Measurements from ENCODE around the gene PPIP5K1.

PPIP5K1 gene

GRCh38 chr15:43508991-43509659 lies 80.9 kb downstream of the PPIP5K1 start:
- peak overlapping the region in 1 of 2 experiments; percentile 89 for H3K27ac ChIP-seq (ENCODE audit: insufficient read depth in 1 of 2, low read depth in 1 of 2, low read length in 2 of 2, poor library complexity in 1 of 2, severe bottlenecking in 2 of 2)

GRCh38 chr15:43508421-43508820 lies 81.6 kb downstream of the PPIP5K1 start:
- ChIA-PET POLR2A (no interaction called here), CTCF (interaction anchor here (1.5 to 1.6 kb wide), 2 partner anchors 10 to 24 kb away, joined by 4 read pairs; no protein-coding TSS in a partner anchor)
- no peaks in the 10 kb centered on the region for H3K9me3 ChIP-seq (ENCODE audit: control extremely low read depth in 1 of 5, control insufficient read depth in 4 of 5, insufficient read depth in 2 of 5, low read depth in 1 of 5, low read length in 4 of 5)
- no peak overlapping the region for H3K27ac ChIP-seq (ENCODE audit: insufficient read depth in 1 of 2, low read depth in 1 of 2, low read length in 2 of 2, poor library complexity in 1 of 2, severe bottlenecking in 2 of 2)
- no peaks in the 10 kb centered on the region for H3K36me3 ChIP-seq (ENCODE audit: control insufficient read depth in 4 of 4, insufficient read depth in 4 of 4, low read length in 3 of 4)
- DNase-seq = no peak
- no CpG with 5 or more reads among the region's 1 CpG for WGBS (ENCODE audit: insufficient coverage)
- peaks cover 0 to 3% (median 0%) of the 10 kb centered on the region in 5 experiments for H3K27me3 ChIP-seq (replicated peaks in 2 of 5; ENCODE audit: control insufficient read depth in 4 of 5, insufficient read depth in 5 of 5, low read length in 4 of 5)
- no peak overlapping the region for H3K4me3 ChIP-seq (ENCODE audit: control insufficient read depth in 1 of 7, extremely low read depth in 1 of 7, insufficient read depth in 4 of 7, low read depth in 2 of 7, low read length in 6 of 7)
- H3K4me1 ChIP-seq (ENCODE audit: control extremely low read depth in 1 of 4, control insufficient read depth in 4 of 4, insufficient read depth in 4 of 4, low read length in 3 of 4) = peaks cover 6 to 31% (median 25%) of the 10 kb centered on the region in 4 experiments

More at GRCh38 chr15:43508991-43509659, 80.9 kb downstream of the PPIP5K1 start:
- WGBS (ENCODE audit: insufficient coverage) = 100% methylated on average over 2 of the region's 9 CpGs
- POLR2A ChIA-PET = no interaction called here
- Histone ChIP-seq H3K4me3 (ENCODE audit: control insufficient read depth in 1 of 7, extremely low read depth in 1 of 7, insufficient read depth in 4 of 7, low read depth in 2 of 7, low read length in 6 of 7) (no peak overlapping the region), H3K9me3 (ENCODE audit: control extremely low read depth in 1 of 5, control insufficient read depth in 4 of 5, insufficient read depth in 2 of 5, low read depth in 1 of 5, low read length in 4 of 5) (no peaks in the 10 kb centered on the region), H3K27me3 (replicated peaks in 2 of 5; ENCODE audit: control insufficient read depth in 4 of 5, insufficient read depth in 5 of 5, low read length in 4 of 5) (peaks cover 0 to 3% (median 0%) of the 10 kb centered on the region in 5 experiments), H3K36me3 (ENCODE audit: control insufficient read depth in 4 of 4, insufficient read depth in 4 of 4, low read length in 3 of 4) (no peaks in the 10 kb centered on the region), H3K4me1 (ENCODE audit: control extremely low read depth in 1 of 4, control insufficient read depth in 4 of 4, insufficient read depth in 4 of 4, low read length in 3 of 4) (peaks cover 11 to 38% (median 32%) of the 10 kb centered on the region in 4 experiments)
- CTCF ChIA-PET = interaction anchor here (1.5 to 4.2 kb wide), 3 partner anchors 9 to 25 kb away, joined by 4 to 32 read pairs (median 4); no protein-coding TSS in a partner anchor
- no peak for DNase-seq

GRCh38 chr15:43505738-43506137 lies 84.3 kb downstream of the PPIP5K1 start:
- no peaks in the 10 kb centered on the region for H3K36me3 ChIP-seq (ENCODE audit: control insufficient read depth in 4 of 4, insufficient read depth in 4 of 4, low read length in 3 of 4)
- ChIA-PET CTCF (interaction anchor here (0.9 to 2.0 kb wide), 3 partner anchors 9 to 11 kb away, joined by 3 to 8 read pairs (median 6); no protein-coding TSS in a partner anchor), POLR2A (no interaction called here)
- H3K4me1 ChIP-seq (ENCODE audit: control extremely low read depth in 1 of 4, control insufficient read depth in 4 of 4, insufficient read depth in 4 of 4, low read length in 3 of 4) = peaks cover 0 to 17% (median 11%) of the 10 kb centered on the region in 4 experiments
- WGBS (ENCODE audit: insufficient coverage) = 100% methylated on average over 1 of the region's 1 CpG
- no peaks in the 10 kb centered on the region for H3K27me3 ChIP-seq (replicated peaks in 2 of 5; ENCODE audit: control insufficient read depth in 4 of 5, insufficient read depth in 5 of 5, low read length in 4 of 5)
- no peaks in the 10 kb centered on the region for H3K9me3 ChIP-seq (ENCODE audit: control extremely low read depth in 1 of 5, control insufficient read depth in 4 of 5, insufficient read depth in 2 of 5, low read depth in 1 of 5, low read length in 4 of 5)
- no peak overlapping the region for H3K27ac ChIP-seq (ENCODE audit: insufficient read depth in 1 of 2, low read depth in 1 of 2, low read length in 2 of 2, poor library complexity in 1 of 2, severe bottlenecking in 2 of 2)
- no peak overlapping the region for H3K4me3 ChIP-seq (ENCODE audit: control insufficient read depth in 1 of 7, extremely low read depth in 1 of 7, insufficient read depth in 4 of 7, low read depth in 2 of 7, low read length in 6 of 7)
- no peak for DNase-seq

GRCh38 chr15:43499635-43500034 lies 90.4 kb downstream of the PPIP5K1 start:
- Histone ChIP-seq H3K4me1 (ENCODE audit: control extremely low read depth in 1 of 4, control insufficient read depth in 4 of 4, insufficient read depth in 4 of 4, low read length in 3 of 4) (no peaks in the 10 kb centered on the region), H3K36me3 (ENCODE audit: control insufficient read depth in 4 of 4, insufficient read depth in 4 of 4, low read length in 3 of 4) (peaks cover 0 to 3% (median 1%) of the 10 kb centered on the region in 4 experiments), H3K4me3 (ENCODE audit: control insufficient read depth in 1 of 7, extremely low read depth in 1 of 7, insufficient read depth in 4 of 7, low read depth in 2 of 7, low read length in 6 of 7) (no peak overlapping the region), H3K9me3 (ENCODE audit: control extremely low read depth in 1 of 5, control insufficient read depth in 4 of 5, insufficient read depth in 2 of 5, low read depth in 1 of 5, low read length in 4 of 5) (no peaks in the 10 kb centered on the region), H3K27ac (ENCODE audit: insufficient read depth in 1 of 2, low read depth in 1 of 2, low read length in 2 of 2, poor library complexity in 1 of 2, severe bottlenecking in 2 of 2) (no peak overlapping the region), H3K27me3 (replicated peaks in 2 of 5; ENCODE audit: control insufficient read depth in 4 of 5, insufficient read depth in 5 of 5, low read length in 4 of 5) (no peaks in the 10 kb centered on the region)
- DNase-seq = no peak
- CTCF ChIA-PET = interaction anchor here (0.7 to 3.6 kb wide), 3 partner anchors 13 to 58 kb away, joined by 3 to 19 read pairs (median 3); no protein-coding TSS in a partner anchor
- WGBS (ENCODE audit: insufficient coverage) = no CpG with 5 or more reads among the region's 1 CpG
- POLR2A ChIA-PET = no interaction called here

- H3K9me3 ChIP-seq (ENCODE audit: control extremely low read depth in 1 of 5, control insufficient read depth in 4 of 5, insufficient read depth in 2 of 5, low read depth in 1 of 5, low read length in 4 of 5) = no peaks in the 10 kb centered on the region
- H3K27ac ChIP-seq (ENCODE audit: insufficient read depth in 1 of 2, low read depth in 1 of 2, low read length in 2 of 2, poor library complexity in 1 of 2, severe bottlenecking in 2 of 2) = no peak overlapping the region
- H3K4me3 ChIP-seq (ENCODE audit: control insufficient read depth in 1 of 7, extremely low read depth in 1 of 7, insufficient read depth in 4 of 7, low read depth in 2 of 7, low read length in 6 of 7) = no peak overlapping the region
- 100% methylated on average over 1 of the region's 3 CpGs for WGBS (ENCODE audit: insufficient coverage)
- ChIA-PET CTCF (interaction anchor here (0.7 to 1.4 kb wide), 2 partner anchors 15 to 57 kb away, joined by 3 read pairs; no protein-coding TSS in a partner anchor), POLR2A (no interaction called here)
- no peak for DNase-seq
- no peaks in the 10 kb centered on the region for H3K27me3 ChIP-seq (replicated peaks in 2 of 5; ENCODE audit: control insufficient read depth in 4 of 5, insufficient read depth in 5 of 5, low read length in 4 of 5)
- H3K36me3 ChIP-seq (ENCODE audit: control insufficient read depth in 4 of 4, insufficient read depth in 4 of 4, low read length in 3 of 4) = peaks cover 0 to 3% (median 1%) of the 10 kb centered on the region in 4 experiments
- H3K4me1 ChIP-seq (ENCODE audit: control extremely low read depth in 1 of 4, control insufficient read depth in 4 of 4, insufficient read depth in 4 of 4, low read length in 3 of 4) = no peaks in the 10 kb centered on the region
These were observed 91.0 kb downstream of the PPIP5K1 start for GRCh38 chr15:43498990-43499389.

GRCh38 chr15:43493703-43494472 lies 96.1 kb downstream of the PPIP5K1 start:
- 90% methylated on average over 6 of the region's 7 CpGs for WGBS (ENCODE audit: insufficient coverage)
- peak overlapping the region; percentile 84 to 97 for H3K27ac ChIP-seq (ENCODE audit: insufficient read depth in 1 of 2, low read depth in 1 of 2, low read length in 2 of 2, poor library complexity in 1 of 2, severe bottlenecking in 2 of 2)

More at GRCh38 chr15:43493703-43494472, 96.1 kb downstream of the PPIP5K1 start:
- H3K36me3 ChIP-seq (ENCODE audit: control insufficient read depth in 4 of 4, insufficient read depth in 4 of 4, low read length in 3 of 4) = peaks cover 3 to 7% (median 4%) of the 10 kb centered on the region in 4 experiments
- CTCF ChIA-PET = interaction anchor here (0.9 to 11.8 kb wide), 5 partner anchors 8 to 53 kb away, joined by 3 to 115 read pairs (median 4); no protein-coding TSS in a partner anchor
- peak overlapping the region in 5 of 7 experiments; percentile 83 to 98 (median 87) for H3K4me3 ChIP-seq (ENCODE audit: control insufficient read depth in 1 of 7, extremely low read depth in 1 of 7, insufficient read depth in 4 of 7, low read depth in 2 of 7, low read length in 6 of 7)
- no peaks in the 10 kb centered on the region for H3K9me3 ChIP-seq (ENCODE audit: control extremely low read depth in 1 of 5, control insufficient read depth in 4 of 5, insufficient read depth in 2 of 5, low read depth in 1 of 5, low read length in 4 of 5)
- POLR2A ChIA-PET = interaction anchor here (1.0 kb wide), 1 partner anchor 18 kb away, joined by 3 read pairs; no protein-coding TSS in a partner anchor
- peaks cover 10 to 18% (median 13%) of the 10 kb centered on the region in 4 experiments for H3K4me1 ChIP-seq (ENCODE audit: control extremely low read depth in 1 of 4, control insufficient read depth in 4 of 4, insufficient read depth in 4 of 4, low read length in 3 of 4)
- no peak for DNase-seq
- H3K27me3 ChIP-seq (replicated peaks in 2 of 5; ENCODE audit: control insufficient read depth in 4 of 5, insufficient read depth in 5 of 5, low read length in 4 of 5) = no peaks in the 10 kb centered on the region

Data from common myeloid progenitor, CD34-positive (primary cell).